ENCODE data around the gene OOEP.
"Not testable (repeated sequence)": the region's sequence is repeated elsewhere in the genome, so short reads cannot be mapped to it uniquely, and the experiment has no call there.

Gene OOEP

DNA sequence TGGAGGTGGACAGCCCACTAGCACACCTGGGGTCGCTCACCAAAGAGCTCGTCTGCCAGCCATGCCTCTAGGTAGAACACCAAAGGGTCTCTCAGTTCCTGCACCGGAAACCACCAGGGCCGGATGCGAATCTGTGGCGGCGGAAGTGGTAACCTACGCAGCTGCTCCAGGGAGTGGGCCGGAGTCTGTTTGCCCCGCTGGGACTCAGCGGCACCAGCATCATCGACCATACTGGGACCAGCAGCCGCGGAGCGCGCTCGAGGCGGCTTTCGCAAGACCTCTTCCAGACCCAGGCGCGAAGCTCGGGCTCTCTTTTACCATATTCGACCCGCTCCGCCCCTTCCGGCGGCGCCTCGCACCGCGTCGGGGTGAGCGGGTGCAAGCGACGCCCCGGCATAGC, at the start of gene OOEP:
OOEP (minus strand) TSS at position 335 of the 400 bp plus-strand sequence; CDS start at position 230, 105 bp downstream.
- in situ Hi-C loops (cut with HindIII; ENCODE audit: low sequenced_read_pairs): no loop called here

DNA sequence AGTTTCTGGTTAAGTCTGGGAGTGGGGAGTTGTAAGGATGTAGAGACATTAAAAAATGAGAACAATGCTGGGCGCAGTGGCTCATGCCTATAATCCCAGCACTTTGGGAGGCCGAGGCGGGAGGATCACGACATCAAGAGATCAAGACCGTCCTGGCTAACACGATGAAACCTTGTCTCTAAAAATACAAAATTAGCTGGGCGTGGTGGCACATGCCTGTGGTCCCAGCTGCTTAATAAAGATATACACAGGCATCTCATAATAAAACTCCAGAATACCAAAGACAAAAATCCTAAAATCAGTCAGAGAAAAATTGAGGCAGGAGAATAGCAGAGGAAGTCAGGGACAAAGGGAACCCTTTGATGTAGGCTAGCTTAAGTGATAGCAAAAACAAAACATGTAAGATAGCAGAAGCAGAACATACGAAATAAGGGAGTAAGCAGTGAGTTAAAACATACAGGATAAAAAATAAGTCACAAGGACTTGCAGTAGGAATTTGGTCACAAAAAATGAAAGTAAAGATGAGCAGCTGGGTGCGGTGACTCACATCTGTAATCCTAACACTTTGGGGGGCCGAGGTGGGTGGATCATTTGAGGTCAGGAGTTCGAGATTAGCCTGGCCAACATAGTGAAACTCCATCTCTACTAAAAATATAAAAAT, 48.5 kb upstream of the OOEP start:
- in situ Hi-C loops (cut with HindIII; ENCODE audit: low sequenced_read_pairs): loop anchor here (5.0 kb wide), 1 partner anchor 224 kb away; no protein-coding TSS in a partner anchor

DNA sequence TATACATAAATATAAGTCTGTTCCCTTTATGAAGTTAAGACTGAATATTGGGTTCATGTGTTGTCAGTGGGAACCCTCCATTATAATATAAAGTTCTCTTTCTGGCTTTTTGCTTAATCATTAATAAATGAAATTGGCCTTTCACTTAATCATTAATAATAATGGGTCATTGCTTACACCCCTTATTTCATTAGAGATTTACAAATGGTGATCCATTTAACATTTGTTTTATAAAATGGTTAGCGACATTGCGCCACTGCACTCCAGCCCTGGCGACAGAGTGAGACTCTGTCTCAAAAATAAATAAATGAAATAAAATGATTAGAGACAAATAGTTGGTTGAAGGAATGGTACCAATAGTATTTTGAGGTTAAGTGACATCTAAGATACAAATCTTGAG, 43.4 kb upstream of the OOEP start:
- in situ Hi-C loops (cut with HindIII; ENCODE audit: low sequenced_read_pairs): loop anchor here (5.0 kb wide), 2 partner anchors 84 to 86 kb away; no protein-coding TSS in a partner anchor

DNA sequence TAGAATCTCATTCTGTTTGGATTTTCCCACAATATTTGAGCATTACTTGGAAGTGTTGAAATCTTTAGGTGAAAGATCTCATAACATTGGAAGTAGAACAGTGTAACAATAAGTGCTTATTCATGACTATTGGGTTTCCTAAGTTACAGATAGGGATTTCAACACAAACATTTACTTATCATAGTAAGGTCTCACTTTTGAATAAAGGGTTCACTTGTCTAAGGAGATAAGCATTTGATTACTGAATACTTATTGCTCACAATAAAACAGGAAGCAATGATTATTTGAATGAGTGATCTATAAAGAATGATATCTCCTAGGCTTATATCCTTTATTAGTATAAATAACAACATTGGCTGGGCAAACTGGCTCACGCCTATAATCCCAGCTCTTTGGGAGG, 39.7 kb upstream of the OOEP start:
- in situ Hi-C loops (cut with HindIII; ENCODE audit: low sequenced_read_pairs): no loop called here

DNA sequence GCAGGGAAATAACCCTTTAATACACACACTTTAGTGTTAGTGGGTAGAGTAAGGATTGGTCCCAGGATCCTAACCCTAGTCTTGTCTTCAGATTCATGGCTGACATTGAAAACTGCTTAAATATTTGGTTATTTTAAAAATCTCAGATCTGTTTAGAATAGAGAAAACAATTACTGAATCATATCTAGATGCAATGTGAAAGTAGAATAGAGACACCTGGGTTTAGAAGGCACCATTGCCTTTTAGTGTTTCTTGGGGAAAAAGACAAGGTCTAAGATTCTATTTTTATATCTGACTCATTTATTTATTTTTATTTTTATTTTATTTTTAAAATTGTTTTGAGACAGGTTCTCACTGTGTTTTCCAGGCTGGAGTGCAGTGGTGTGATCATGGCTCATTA, 31.0 kb upstream of the OOEP start:
- in situ Hi-C loops (cut with HindIII; ENCODE audit: low sequenced_read_pairs): no loop called here

DNA sequence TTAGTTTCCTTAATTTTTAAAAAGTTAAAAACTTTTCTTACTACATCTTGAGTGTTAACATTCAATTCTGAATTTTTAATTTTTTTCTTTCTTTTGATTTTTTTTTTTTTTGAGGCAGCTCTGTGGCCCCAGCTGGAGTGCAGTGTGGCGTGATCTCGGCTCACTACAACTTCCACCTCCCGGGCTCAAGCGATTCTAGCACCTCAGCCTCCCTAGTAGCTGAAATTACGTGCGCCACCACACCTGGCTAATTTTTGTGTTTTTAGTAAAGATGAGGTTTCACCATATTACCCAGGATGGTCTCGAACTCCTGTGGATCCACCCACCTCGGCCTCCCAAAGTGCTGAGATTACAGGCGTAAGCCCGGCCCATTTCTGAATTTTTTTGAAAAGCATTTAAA, 26.2 kb upstream of the OOEP start:
- in situ Hi-C loops (cut with HindIII; ENCODE audit: low sequenced_read_pairs): no loop called here

- in situ Hi-C loops (cut with HindIII; ENCODE audit: low sequenced_read_pairs): no loop called here
These were observed 25.1 kb upstream of the OOEP start, which contains the start of gene DDX43 for GRCh38 chr6:73394577-73395354. Gene DDX43 (plus strand): TSS chr6:73394828. CDS start chr6:73394906, 78 bp downstream.

DNA sequence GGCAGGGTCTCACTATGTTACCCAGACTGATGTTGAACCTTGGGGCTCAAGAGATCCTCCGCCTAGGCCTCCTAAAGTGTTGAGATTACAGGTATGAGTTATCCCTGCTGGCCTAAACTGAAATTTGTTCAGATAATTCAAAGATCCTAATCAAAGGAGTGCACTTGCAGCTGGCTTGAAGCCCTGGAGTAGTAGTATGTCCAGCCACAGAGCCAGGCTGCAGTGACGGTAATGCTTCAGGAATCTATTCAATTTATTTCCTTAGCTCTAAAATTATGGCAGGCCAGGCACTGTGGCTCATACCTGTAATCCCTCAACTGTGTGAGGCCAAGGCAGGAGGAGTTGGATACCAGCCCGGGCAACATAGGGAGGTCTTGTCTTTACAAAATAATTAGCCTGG, 23.6 kb upstream of the OOEP start:
- in situ Hi-C loops (cut with HindIII; ENCODE audit: low sequenced_read_pairs): no loop called here

DNA sequence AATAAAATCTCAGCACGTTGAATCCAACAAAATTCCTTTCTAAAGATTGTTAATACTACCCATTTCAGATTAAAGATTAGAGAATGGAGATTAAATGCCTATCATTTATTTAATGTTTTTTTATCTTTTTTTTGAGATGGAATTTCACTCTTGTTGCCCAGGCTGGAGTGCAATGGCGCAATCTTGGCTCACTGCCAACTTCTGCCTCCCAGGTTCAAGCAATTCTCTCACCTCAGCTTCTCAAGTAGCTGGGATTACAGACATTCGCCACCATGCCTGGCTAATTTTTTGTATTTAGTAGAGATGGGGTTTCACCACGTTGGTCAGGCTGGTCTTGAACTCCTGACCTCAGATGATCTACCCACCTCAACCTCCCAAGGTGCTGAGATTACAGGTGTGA, 22.5 kb upstream of the OOEP start:
- in situ Hi-C loops (cut with HindIII; ENCODE audit: low sequenced_read_pairs): not testable (repeated sequence)

DNA sequence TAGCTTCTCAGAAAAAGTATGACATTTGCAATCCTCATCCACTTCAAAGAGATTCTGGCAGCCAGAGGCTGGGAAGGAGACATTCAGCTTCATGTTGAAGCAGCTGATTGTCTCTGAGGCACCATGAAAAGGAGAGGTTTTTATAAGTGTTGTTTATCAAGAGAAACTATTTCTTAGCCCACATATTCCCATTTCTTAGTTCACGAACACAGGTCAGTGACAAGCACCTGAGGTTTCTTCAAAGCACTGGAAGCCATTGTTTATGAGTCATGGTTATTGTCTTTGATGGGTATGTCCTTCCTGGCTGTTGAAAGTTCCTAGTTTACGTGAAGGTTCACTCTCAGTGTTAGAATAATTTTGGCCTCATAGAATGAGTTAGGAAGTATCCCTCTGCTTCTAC, 22.0 kb upstream of the OOEP start:
- in situ Hi-C loops (cut with HindIII; ENCODE audit: low sequenced_read_pairs): no loop called here

- in situ Hi-C loops (cut with HindIII; ENCODE audit: low sequenced_read_pairs): no loop called here
These were observed 20.2 kb upstream of the OOEP start for GRCh38 chr6:73389854-73390253.

GRCh38 chr6:73388800-73389512, 19.3 kb upstream of the OOEP start:
- in situ Hi-C loops (cut with HindIII; ENCODE audit: low sequenced_read_pairs): no loop called here

DNA sequence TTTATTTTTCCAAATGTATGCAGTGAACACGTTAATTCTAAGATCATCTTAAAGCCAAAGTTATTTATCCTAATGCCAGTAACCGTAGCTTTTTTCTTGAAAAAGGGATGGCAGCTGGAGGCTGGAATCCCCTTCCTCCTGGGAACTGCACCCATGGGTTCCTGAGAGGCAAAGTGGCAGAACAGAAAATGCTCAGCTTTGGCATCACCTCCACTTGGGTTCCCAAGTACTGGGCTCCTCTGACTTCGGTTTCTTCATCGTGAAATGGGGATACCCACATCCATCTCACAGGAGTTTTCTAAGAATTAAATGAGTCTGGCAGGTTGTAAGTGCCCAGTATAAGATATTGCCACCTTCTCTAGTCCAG, 18.7 kb upstream of the OOEP start:
- in situ Hi-C loops (cut with HindIII; ENCODE audit: low sequenced_read_pairs): no loop called here

DNA sequence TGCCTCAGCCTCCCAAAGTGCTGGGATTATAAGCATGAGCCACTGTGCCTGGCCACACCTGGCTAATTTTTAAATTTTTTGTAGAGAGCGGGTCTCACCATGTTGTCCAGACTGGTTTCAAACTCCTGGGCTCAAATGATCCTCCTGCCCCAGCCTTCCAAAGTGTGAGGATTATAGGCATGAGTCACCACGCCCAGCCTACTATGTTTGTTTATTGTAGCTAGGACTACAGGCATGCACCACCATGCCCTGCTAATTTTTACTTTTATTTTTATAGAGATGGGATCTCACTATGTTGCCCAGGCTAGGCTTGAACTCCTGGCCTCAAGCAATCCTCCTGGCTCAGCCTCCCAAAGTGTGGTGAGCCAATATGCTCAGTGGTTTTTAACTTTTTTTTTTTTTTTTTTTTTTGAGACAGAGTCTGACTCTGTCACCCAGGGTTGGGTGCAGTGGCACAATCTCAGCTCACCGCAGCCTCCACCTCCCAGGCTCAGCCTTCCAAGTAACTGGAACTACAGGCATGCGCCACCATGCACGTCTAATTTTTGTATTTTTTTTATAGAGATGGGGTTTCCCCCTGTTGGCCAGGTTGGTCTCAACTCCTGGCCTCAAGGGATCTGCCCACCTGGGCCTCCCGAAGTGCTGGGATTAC, 12.9 kb upstream of the OOEP start:
- in situ Hi-C loops (cut with HindIII; ENCODE audit: low sequenced_read_pairs): no loop called here

GRCh38 chr6:73381531-73381930, 11.8 kb upstream of the OOEP start:
- in situ Hi-C loops (cut with HindIII; ENCODE audit: low sequenced_read_pairs): not testable (repeated sequence)

DNA sequence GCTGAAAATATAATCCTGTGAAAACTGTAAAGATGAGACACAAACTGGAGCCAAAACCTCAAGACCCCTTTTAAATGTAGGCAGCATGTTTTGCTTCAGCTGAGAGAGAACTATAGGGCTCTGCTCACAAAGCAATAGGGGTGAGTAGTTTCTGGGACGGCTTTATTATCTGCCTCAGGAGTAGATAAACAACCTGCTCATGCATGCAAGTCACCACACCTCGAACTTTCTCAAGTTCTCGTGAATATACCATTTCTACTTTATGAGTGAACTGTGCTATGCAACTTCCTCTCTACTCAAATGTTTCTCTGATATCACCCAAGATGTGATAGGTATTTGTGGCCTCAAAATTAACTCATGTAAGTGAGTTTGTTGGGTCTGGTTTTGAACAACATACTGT, 7.5 kb upstream of the OOEP start:
- in situ Hi-C loops (cut with HindIII; ENCODE audit: low sequenced_read_pairs): no loop called here

DNA sequence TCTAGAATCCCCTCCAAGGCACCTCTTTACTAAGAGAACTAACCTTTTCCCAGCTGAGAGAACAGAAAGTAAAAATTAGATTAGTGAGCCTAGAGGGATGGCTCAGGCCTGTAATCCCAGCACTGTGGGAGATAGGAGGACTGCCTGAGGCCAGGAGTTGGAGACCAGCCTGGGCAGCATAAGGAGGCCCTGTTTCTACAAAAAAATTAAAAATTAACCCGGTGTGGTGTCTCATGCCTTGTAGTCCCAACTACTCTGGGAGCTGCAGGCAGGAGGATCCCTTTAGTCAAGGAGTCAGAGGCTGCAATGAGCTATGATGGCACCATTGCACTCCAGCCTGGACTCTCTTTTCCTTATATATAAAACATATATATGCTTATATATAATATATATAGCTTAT, 5.5 kb upstream of the OOEP start:
- in situ Hi-C loops (cut with HindIII; ENCODE audit: low sequenced_read_pairs): no loop called here

- in situ Hi-C loops (cut with HindIII; ENCODE audit: low sequenced_read_pairs): no loop called here
These were observed 2.8 kb upstream of the OOEP start for GRCh38 chr6:73372516-73372915.

- in situ Hi-C loops (cut with HindIII; ENCODE audit: low sequenced_read_pairs): no loop called here
These were observed 2.3 kb upstream of the OOEP start for GRCh38 chr6:73371984-73372383.

DNA sequence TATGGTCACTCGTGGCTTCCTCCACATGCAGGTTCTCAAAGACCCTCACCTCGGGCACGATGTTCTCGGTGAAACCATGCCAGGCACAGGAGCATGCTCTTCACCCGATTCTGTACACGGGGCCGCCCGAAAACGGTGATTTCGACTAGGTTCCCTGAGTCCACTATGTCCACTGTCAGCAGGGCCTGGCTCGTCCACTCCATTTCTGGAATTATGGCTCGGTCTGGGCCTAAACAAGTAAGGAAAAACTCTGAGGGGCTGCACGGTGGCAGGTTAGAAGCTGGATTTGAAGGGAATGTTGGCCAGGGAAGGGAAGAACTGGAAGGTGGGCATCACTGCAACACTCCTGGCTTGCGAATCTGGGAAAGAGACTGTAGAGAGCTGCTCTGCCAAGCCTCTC, 540 bp downstream of the OOEP start:
- in situ Hi-C loops (cut with HindIII; ENCODE audit: low sequenced_read_pairs): no loop called here

- in situ Hi-C loops (cut with HindIII; ENCODE audit: low sequenced_read_pairs): no loop called here
These were observed 1.0 kb downstream of the OOEP start for GRCh38 chr6:73368675-73369074.
